NOMO-1 treated with dmso at 0.1 percent for 144 hours (cell line): ENCODE measurements around the gene AANAT.

Source experiments
- DNase-seq: peaks from one replicate; lab custom pipeline; 2025; ENCODE audit not compliant: unreplicated experiment; lab: John Stamatoyannopoulos, UW

Gene AANAT

DNA sequence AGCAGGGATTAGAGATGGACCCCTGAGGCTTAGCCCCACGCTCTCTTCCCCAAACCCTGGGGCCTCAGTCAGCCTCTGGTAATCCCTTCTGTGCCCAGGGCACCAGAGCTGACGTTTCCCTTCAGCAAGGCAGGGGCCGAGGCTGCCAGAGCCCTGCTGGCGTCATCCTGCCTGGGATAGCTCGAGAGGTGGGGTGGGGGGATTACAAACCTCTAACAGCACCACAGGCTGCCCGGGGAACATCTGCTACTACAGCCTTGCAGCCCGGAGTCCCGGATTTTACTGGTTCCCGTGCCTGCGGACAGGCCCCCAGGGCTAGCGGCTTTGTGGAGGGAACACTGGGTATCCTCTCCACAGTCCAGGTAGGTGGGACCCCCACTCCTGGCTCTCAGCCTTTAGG lies at the start of gene AANAT:
TSS of gene AANAT (plus strand) at position 238 of the 400 bp plus-strand sequence. CDS start 1,144 bp downstream, outside the sequence.
- DNase-seq, result no peak

DNA sequence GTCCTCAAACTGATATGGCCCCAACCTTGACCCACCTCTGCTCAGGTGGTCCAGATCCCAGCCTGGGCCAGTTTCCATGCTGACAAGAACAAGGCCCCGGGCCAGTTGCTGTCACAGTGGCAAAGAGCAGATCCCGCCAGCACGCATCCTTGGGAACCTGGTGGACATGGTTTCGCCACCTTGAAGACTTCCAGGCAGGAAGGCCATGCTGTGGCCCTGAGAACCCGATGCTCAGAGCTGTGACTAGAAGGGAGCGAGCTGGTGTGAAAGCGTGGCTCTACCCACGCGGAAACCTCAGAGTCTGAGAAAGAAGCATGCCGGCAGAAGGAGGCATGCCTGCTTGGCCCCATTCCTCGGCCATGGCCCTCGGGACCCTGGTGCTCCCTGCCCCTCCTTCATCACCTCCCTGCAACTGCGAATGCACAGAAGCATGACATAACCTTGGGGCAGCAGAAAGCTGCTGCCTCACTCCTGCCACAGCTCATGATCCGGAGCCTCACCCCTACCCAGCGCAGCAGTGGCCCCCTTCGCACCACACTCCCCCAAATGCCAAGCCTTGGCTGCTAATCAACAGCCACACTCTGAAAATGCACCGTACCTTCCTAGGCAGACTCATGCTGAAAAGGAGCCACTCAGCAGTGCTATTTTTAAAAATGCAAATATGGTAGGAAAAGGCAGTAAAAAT lies 47.7 kb upstream of the AANAT start:
- DNase-seq, result peak; percentile 57

DNA sequence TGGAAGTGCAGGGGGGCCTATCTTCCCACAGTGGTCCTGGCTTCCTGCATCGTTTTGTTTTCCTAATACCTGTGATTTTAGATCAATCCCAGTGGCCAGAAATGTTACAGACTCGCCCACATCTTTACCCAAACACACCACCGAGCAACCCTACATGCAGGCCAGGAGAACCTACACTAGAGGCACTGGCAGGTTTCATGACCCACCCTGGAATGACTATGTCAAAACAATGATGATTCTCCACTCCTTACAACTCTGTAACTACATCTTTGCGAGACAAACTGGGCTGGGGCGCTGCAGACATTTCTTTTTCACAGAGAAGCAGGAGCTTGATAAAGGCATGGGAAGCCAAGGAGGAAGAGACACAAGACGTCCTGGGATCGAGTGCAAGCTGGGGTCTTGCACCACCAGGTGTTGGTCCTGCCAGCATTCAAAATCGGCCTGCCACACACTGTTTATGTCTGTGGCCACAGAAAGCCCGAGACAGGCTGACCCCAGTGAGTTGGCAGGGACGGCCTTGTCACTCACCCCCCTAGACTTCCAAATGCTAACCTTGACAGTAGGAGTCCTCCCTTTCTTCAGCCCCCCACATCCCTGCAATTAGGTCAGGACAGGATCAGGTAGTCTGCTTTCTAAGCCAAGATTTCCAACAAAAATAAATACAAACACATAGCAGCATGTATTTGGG lies 46.9 kb upstream of the AANAT start:
- no peak for DNase-seq

DNA sequence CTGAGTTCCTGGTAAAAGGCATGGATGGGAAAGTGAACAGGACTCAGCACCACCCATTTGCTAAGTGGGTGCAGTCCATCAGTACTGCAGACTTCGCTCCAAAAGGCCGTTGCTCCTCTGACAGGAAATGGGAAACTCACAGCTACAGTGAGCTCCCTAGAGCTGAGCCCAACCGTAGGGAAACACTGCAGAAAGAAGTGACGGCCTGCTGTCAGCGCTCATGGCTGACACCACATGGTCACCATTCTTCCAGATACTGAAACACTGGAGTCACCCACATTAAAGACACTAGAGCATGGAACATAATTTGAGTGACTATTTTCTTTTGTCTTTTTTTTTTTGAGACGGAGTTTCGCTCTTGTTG lies 46.4 kb upstream of the AANAT start:
- DNase-seq, result no peak

DNA sequence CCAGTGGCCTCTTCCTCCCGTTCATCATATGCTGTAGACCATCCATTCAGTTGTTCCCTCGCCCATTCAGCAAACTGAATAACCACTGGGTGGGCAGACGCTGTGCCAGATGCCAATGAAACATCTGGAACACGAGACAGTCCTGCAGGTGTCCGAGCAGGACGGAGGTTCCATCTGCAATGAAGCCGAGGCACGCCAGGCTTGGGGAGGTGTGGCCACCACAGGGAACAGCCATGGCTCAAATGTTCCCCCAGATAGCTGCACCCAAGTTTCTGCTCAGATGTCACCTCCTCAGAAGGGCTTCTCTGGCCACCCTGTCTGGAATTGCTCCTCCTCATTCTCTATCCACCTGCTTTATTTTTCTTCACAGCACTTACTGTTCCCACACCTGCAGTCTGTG lies 45.0 kb upstream of the AANAT start:
- no peak for DNase-seq

DNA sequence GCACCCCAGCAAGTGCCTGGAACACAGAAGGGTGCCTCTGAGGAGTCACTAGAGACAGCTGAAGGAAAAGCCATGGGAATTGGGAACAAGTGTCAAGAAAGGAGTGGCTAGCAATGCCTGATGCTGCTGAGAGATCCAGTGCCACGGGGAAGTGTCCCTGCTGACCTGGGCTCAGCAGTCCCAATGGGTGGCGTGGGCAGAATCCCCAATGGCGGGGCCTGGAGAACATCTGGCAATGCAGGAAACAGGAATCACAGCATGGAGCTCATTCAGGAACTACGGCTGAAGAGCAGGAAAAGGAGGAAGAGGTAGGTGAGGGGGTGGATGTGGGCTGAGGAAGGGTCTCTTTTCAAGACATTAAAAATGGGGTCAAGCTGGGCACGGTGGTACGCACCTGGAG lies 44.5 kb upstream of the AANAT start:
- no peak for DNase-seq

DNA sequence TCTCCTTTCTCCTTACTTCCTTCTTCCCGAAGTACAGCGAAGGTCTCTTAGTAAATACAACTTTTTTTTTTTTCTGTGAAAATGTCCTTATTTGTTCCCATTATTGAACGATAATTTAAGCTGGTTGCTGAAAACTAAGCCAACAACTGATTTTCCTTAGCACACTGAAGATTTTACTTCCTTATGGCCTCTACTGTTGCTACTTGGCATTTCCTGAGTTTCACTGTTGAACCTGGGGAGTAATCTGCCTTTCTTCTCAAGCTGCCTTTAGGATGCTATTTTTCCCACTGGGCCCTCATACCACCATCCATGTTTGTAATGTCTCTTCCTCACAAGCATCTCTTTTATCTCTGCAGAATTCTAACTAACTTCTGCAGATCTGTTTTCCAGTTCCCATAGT lies 40.5 kb upstream of the AANAT start:
- DNase-seq, result no peak

DNA sequence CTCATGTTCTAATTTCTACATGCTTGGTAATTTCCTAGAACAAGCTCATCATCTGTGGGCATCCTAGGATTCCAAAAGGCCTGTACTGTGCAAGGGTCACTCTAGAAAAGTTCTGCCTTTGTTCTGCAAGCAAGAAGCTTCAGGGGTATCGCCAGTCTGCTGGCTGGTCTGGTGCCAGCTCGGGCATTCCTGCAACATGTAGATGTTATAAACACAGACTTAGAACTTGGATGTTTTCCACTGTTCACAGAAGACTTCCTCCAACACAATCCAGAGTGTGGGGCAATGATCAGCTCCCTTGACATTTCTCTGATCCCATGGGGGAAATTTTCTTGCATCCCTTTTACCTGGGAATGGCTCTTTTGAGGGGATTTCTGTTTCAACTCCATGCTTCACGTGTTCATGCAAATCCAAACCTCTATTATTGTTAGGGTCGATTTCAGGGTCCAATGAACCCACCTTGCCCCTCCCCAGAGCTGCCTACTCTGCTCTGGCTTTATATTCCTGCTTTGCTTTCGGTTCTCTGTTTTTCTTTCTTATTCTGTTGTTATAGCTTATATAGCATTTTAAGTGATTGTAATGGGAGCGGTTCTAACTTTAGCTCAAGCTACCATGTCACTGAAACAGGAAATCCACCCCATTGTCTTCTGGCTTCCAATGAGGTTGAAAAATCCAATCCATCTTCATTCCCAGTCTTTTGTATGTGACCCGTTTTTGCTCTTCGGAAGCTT lies 39.7 kb upstream of the AANAT start:
- DNase-seq, result no peak

DNA sequence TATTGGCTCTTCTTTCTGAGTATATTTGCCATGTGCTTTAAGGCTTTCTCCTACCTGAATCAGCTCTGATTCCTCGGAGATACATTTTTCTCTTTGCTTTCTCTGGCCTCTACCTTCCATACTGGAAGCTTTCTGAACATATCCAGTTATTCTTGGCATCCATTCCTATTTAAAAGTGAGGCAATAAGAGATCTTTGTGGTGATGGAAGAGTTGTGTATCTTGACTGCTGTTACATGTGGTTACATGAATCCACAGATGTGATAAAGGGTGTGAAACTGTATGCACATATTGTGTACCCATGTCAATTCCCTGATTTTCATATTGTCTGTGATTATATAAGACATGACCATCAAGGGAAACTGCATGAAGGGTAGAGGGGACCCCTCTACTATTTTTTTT lies 38.9 kb upstream of the AANAT start:
- DNase-seq, result no peak

DNA sequence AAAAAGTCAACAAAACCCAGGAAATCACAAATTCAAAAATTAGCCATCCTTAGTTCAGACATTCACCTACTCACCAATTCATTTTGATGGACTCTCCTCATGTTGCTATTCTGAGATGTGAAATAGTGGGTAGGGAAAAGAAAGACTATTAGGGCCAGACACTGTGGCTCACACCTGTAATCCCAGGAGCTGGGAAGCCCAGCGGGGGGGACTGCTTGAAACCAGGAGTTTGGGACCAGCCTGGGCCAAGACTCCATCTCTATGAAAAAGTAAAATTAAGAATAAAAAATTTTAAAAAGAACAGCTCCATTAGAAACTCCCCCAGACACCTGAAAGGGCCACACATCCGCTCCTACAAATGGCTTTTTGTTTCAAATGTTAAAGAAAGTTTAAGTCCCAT lies 35.9 kb upstream of the AANAT start:
- DNase-seq, result no peak

DNA sequence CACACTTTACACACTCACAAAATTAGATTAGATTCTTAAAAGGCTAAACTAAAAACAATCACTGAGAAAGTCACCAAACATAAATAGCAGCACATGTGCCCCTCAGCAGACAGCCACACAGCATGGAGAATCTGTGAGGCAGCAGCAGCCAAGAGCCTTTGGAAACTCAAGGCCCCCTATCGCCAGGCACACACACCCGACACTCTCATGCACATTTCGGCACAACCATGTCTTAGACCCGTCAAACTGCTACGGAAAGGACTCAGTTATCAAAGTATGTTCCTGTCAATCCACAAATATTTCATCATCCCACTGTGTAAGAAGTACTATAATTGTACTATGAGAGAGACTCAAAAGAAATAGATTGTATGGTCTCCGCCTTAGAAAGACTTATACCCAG lies 35.4 kb upstream of the AANAT start:
- no peak for DNase-seq

DNA sequence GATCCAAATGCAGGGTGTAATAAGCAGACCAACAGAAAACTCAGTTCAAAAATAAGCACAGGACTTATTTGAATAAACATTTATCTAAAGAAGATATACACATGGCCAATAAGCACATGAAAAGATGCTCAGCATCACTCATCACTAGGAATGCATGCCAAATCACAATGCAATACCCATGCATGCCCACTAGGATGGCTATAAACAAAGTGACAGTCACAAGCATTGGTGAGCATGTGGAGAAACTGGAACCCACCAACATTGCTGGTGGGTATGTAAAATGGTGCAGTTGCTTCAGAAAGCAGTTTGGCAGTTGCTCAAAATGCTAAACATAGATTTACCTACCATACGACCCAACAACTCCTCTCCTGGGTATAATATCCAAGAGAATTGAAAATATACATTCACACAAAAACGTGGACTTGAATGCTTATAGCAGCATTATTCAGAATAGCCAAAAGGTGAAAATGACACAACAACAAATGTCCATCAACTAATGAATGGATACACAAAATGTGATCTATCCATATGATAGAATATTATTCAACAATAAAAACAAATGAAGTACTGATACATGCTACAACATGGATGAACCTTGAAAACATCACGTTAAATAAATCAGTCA lies 34.6 kb upstream of the AANAT start:
- no peak for DNase-seq

DNA sequence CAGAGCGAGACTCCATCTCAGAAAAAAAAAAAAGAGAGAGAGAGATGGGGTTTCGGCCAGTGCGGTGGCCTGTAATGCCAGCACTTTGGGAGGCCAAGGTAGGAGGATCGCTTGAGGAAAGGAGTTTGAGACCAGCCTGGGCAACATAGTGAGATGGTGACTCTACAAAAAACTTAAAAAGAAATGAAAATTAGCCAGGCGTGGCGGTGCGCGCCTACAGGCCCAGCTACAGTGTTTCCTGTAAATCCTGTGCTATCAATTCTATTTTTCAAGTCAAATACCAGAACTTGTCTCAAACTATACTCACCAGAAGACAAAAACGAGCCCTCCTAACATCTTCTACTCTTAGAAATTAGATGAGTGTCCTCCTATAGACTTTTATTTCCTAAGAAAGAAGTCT lies 33.7 kb upstream of the AANAT start:
- DNase-seq, result no peak

DNA sequence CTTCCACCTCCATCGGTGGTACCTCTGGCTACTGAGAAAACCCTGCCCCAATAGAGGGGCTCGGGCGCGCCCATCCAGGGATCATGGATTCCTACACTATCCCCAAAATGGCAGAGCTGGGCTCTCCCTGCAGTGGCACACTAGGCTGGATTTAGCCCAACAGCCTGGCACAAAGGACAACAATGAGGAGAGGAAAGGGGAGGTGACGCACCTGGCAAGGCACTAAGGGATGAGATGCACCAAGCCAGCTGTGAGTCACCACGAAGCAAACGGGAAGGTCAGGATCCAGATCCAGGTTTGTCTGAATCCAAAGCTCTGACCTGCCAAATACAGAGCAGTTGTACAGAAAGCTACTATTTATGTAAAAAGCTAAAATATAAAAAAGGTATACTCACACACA lies 32.5 kb upstream of the AANAT start:
- no peak for DNase-seq

DNA sequence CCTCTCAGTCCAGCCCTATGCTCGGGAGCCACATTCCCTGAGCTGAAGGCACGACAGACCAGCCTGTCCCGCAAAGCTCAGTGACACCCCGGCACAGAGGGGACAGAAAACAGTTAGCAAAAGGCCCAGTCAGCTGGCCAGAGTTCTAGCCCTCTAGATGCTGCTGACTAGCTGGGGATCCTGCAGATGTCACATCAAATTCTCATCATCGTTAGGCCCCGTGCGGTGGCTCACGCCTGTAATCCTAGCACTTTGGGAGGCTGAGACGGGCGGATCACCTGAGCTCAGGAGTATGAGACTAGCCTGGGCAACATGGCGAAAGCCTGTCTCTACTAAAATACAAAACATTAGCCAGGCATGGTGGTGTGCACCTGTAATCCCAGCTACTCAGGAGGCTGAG lies 31.7 kb upstream of the AANAT start:
- DNase-seq, result no peak

DNA sequence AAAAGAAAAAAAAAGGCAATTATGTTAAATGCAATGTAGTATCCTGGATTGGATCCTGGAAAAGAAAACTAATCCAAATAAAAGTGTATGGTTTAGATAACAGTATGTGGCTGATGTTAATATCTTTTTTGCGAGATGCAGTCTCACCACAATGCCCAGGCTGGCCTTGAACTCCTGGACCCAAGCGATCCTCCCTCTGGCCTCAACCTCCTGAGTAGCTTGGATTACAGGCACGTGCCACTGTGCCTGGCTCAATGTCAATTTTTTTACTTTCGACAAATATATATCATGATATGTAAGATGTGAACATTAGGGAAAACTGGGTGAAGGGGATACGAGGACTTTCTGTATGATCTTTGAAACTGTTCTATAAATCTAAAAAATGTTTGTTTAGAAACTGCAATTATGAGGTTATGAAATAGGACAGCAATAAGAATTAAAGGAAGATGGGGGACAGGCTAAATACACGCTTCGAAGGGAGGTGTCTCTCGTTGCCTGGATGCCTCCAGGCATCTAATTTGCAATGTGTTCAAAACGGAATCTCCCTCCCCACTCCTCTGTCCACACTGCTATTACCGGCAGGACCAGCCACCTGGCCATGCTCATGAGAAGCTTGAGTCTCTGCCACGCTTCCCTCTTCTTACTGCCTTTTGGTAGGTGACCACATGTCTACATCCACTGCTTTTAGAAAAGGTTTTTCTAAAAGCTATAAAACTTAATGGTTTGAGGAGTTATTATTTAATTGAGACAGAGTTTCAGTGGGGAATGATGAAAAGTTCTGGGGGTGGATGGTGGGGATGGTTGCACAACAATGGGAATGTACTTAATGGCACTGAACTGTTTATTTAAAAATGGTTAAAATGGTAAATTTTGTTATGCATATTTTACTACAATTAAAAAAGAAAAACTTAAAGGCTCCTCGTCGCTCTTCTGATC lies 29.7 kb upstream of the AANAT start:
- DNase-seq, result no peak

DNA sequence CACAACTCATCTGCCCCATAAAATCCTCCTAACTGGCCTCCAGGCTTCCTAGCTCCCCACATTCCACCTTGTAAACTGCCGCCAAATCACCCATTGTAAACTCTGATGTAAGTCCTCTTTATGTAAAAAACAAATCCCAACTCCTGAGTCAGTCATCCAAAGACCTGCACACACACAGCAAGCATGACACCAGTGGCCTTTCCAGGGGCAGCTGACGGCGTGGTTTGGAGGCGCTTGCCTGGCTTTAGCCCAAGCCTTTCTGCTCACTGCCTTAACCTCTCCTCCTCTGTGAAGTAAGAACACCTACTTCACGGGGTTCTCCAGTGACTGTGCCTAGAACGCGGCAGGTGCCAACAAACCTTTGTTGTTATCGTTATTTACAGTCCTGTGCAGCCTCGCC lies 28.5 kb upstream of the AANAT start:
- DNase-seq, result no peak

DNA sequence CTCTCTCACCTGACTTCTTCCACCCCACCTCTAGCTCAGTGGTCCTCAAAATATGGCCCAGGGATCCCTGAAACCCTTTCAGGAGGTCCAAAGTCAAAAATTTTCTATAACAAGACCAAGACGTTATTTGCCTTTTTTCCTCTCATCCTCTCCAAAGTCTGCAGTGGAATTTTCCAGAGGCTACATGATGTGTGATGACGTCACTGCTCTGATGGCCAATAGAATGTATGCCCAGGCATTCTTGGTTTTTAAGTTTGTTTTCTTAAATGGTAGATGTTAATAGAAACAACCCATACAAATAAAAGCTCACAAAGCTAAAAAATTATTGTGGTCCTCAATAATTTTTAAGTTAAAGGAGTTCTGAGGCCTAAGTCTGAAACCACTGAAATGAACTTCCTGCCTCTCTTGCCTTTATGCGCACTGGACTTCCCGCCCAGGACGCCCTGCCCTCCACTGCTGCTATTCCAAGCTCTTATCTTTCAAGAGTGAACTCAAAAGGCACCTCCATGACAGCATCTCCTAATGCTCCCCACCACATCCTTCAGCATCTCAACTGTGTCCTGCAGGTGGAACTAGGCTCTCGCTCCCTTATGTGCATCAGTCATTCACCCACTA lies 28.0 kb upstream of the AANAT start:
- no peak for DNase-seq

DNA sequence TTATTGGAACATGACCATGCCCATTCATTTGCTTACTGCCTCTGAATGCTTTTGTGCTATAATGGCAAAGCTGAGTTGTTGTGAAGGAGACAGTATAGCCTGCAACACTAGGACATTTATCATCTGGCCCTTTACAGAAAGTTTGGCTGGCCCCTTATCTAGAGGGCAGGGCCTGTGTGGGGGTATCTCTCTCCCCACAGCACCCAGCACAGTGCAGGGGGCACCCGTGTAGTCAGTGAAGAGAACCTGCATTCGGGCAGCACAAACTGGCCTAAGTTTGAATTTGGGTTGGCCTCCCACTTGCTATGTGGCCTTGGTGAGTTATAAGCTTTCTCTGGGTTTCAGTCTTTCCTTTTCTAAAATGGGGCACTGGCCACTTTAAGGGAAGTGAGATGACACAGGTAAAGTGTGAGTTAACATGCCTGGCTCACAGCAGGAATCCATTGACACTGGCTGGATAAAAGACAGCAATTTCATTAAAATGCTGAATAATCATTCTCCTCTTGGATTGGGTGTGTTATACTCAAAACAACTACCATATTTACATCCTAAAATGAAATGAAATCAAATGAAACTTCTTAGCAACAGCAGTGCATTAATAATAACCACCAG lies 26.5 kb upstream of the AANAT start:
- DNase-seq, result no peak
